ENCODE measurements around the gene PRPS1L1.

Gene PRPS1L1

GRCh38 chr7:18027628-18028027, at the start of gene PRPS1L1:
PRPS1L1 (minus strand) TSS chr7:18027846.
- Histone ChIP-seq H3K9me3 (ENCODE audit: insufficient read depth, low read length) (no peaks in the 10 kb centered on the region), H3K9ac (ENCODE audit: insufficient read length, low read depth) (no peak within 1 kb of the TSS), H3K4me3 (ENCODE audit: insufficient read length, low read depth) (no peak within 1 kb of the TSS), H3K27me3 (ENCODE audit: insufficient read depth, insufficient read length) (no peaks in the 10 kb centered on the region), H3K4me1 (ENCODE audit: insufficient read depth, insufficient read length) (no peaks in the 10 kb centered on the region), H3K36me3 (ENCODE audit: insufficient read depth, insufficient read length, low read length) (no peaks in the 10 kb centered on the region)
- TF ChIP-seq ZNF274 (IDR thresholded peaks at IDR 0.05; ENCODE audit: low read depth, low read length), result no peak
- TF ChIP-seq SUZ12 (IDR thresholded peaks at IDR 0.05; ENCODE audit: extremely low read depth, insufficient read depth, insufficient read length), result no peak
- TF ChIP-seq YY1 (IDR thresholded peaks at IDR 0.05; ENCODE audit: insufficient read depth, insufficient read length), result no peak
- no peak for DNase-seq (ENCODE audit: low read depth, low spot score)

GRCh38 chr7:18076461-18076860, 48.8 kb upstream of the PRPS1L1 start:
- DNase-seq (ENCODE audit: low read depth, low spot score), result no peak
- no peaks in the 10 kb centered on the region for H3K36me3 ChIP-seq (ENCODE audit: insufficient read depth, insufficient read length, low read length)
- H3K4me3 ChIP-seq (ENCODE audit: insufficient read length, low read depth), result no peak overlapping the region
- no peak overlapping the region for H3K9ac ChIP-seq (ENCODE audit: insufficient read length, low read depth)
- TF ChIP-seq ZNF274 (IDR thresholded peaks at IDR 0.05; ENCODE audit: low read depth, low read length), result no peak
- no peak for TF ChIP-seq YY1 (IDR thresholded peaks at IDR 0.05; ENCODE audit: insufficient read depth, insufficient read length)
- TF ChIP-seq SUZ12 (IDR thresholded peaks at IDR 0.05; ENCODE audit: extremely low read depth, insufficient read depth, insufficient read length), result no peak
- H3K4me1 ChIP-seq (ENCODE audit: insufficient read depth, insufficient read length), result no peaks in the 10 kb centered on the region
- no peaks in the 10 kb centered on the region for H3K27me3 ChIP-seq (ENCODE audit: insufficient read depth, insufficient read length)
- no peaks in the 10 kb centered on the region; the same call in 1 of the 2 replicates for H3K9me3 ChIP-seq (ENCODE audit: insufficient read depth, low read length)

- no peaks in the 10 kb centered on the region for H3K9me3 ChIP-seq (ENCODE audit: insufficient read depth, low read length)
- H3K27me3 ChIP-seq (ENCODE audit: insufficient read depth, insufficient read length), result no peaks in the 10 kb centered on the region
- no peaks in the 10 kb centered on the region for H3K4me1 ChIP-seq (ENCODE audit: insufficient read depth, insufficient read length)
- H3K4me3 ChIP-seq (ENCODE audit: insufficient read length, low read depth), result no peak overlapping the region
- no peaks in the 10 kb centered on the region for H3K36me3 ChIP-seq (ENCODE audit: insufficient read depth, insufficient read length, low read length)
- H3K9ac ChIP-seq (ENCODE audit: insufficient read length, low read depth), result no peak overlapping the region
- DNase-seq (ENCODE audit: low read depth, low spot score), result no peak
- TF ChIP-seq ZNF274 (IDR thresholded peaks at IDR 0.05; ENCODE audit: low read depth, low read length), result no peak
- TF ChIP-seq YY1 (IDR thresholded peaks at IDR 0.05; ENCODE audit: insufficient read depth, insufficient read length), result no peak
- TF ChIP-seq SUZ12 (IDR thresholded peaks at IDR 0.05; ENCODE audit: extremely low read depth, insufficient read depth, insufficient read length), result no peak
These were observed 41.1 kb upstream of the PRPS1L1 start for GRCh38 chr7:18068745-18069144.

- no peaks in the 10 kb centered on the region for H3K9me3 ChIP-seq (ENCODE audit: insufficient read depth, low read length)
- TF ChIP-seq YY1 (IDR thresholded peaks at IDR 0.05; ENCODE audit: insufficient read depth, insufficient read length) (no peak), SUZ12 (IDR thresholded peaks at IDR 0.05; ENCODE audit: extremely low read depth, insufficient read depth, insufficient read length) (no peak), ZNF274 (IDR thresholded peaks at IDR 0.05; ENCODE audit: low read depth, low read length) (no peak)
- no peak overlapping the region for H3K9ac ChIP-seq (ENCODE audit: insufficient read length, low read depth)
- H3K4me3 ChIP-seq (ENCODE audit: insufficient read length, low read depth), result no peak overlapping the region
- no peak for DNase-seq (ENCODE audit: low read depth, low spot score)
- no peaks in the 10 kb centered on the region for H3K36me3 ChIP-seq (ENCODE audit: insufficient read depth, insufficient read length, low read length)
- no peaks in the 10 kb centered on the region for H3K4me1 ChIP-seq (ENCODE audit: insufficient read depth, insufficient read length)
- no peaks in the 10 kb centered on the region for H3K27me3 ChIP-seq (ENCODE audit: insufficient read depth, insufficient read length)
These were observed 36.7 kb upstream of the PRPS1L1 start for GRCh38 chr7:18064242-18064838.

- Histone ChIP-seq H3K9me3 (ENCODE audit: insufficient read depth, low read length) (no peaks in the 10 kb centered on the region), H3K36me3 (ENCODE audit: insufficient read depth, insufficient read length, low read length) (no peaks in the 10 kb centered on the region), H3K4me3 (ENCODE audit: insufficient read length, low read depth) (no peak overlapping the region), H3K27me3 (ENCODE audit: insufficient read depth, insufficient read length) (no peaks in the 10 kb centered on the region), H3K4me1 (ENCODE audit: insufficient read depth, insufficient read length) (peaks cover 3% of the 10 kb centered on the region), H3K9ac (ENCODE audit: insufficient read length, low read depth) (no peak overlapping the region)
- TF ChIP-seq SUZ12 (IDR thresholded peaks at IDR 0.05; ENCODE audit: extremely low read depth, insufficient read depth, insufficient read length) (no peak), YY1 (IDR thresholded peaks at IDR 0.05; ENCODE audit: insufficient read depth, insufficient read length) (no peak), ZNF274 (IDR thresholded peaks at IDR 0.05; ENCODE audit: low read depth, low read length) (no peak)
- DNase-seq (ENCODE audit: low read depth, low spot score), result no peak
These were observed 35.7 kb upstream of the PRPS1L1 start for GRCh38 chr7:18063149-18063901.

- Histone ChIP-seq H3K4me1 (ENCODE audit: insufficient read depth, insufficient read length) (peaks cover 3% of the 10 kb centered on the region), H3K36me3 (ENCODE audit: insufficient read depth, insufficient read length, low read length) (no peaks in the 10 kb centered on the region), H3K27me3 (ENCODE audit: insufficient read depth, insufficient read length) (no peaks in the 10 kb centered on the region), H3K4me3 (ENCODE audit: insufficient read length, low read depth) (no peak overlapping the region), H3K9me3 (ENCODE audit: insufficient read depth, low read length) (no peaks in the 10 kb centered on the region), H3K9ac (ENCODE audit: insufficient read length, low read depth) (no peak overlapping the region)
- TF ChIP-seq SUZ12 (IDR thresholded peaks at IDR 0.05; ENCODE audit: extremely low read depth, insufficient read depth, insufficient read length) (no peak), ZNF274 (IDR thresholded peaks at IDR 0.05; ENCODE audit: low read depth, low read length) (no peak), YY1 (IDR thresholded peaks at IDR 0.05; ENCODE audit: insufficient read depth, insufficient read length) (no peak)
- DNase-seq (ENCODE audit: low read depth, low spot score), result no peak
These were observed 31.5 kb upstream of the PRPS1L1 start for GRCh38 chr7:18059171-18059570.

GRCh38 chr7:18053941-18054340, 26.3 kb upstream of the PRPS1L1 start:
- DNase-seq (ENCODE audit: low read depth, low spot score), result no peak
- no peaks in the 10 kb centered on the region for H3K36me3 ChIP-seq (ENCODE audit: insufficient read depth, insufficient read length, low read length)
- TF ChIP-seq SUZ12 (IDR thresholded peaks at IDR 0.05; ENCODE audit: extremely low read depth, insufficient read depth, insufficient read length) (no peak), ZNF274 (IDR thresholded peaks at IDR 0.05; ENCODE audit: low read depth, low read length) (no peak), YY1 (IDR thresholded peaks at IDR 0.05; ENCODE audit: insufficient read depth, insufficient read length) (no peak)
- no peak overlapping the region for H3K9ac ChIP-seq (ENCODE audit: insufficient read length, low read depth)
- H3K27me3 ChIP-seq (ENCODE audit: insufficient read depth, insufficient read length), result no peaks in the 10 kb centered on the region
- peaks cover 2% of the 10 kb centered on the region for H3K4me1 ChIP-seq (ENCODE audit: insufficient read depth, insufficient read length)
- no peak overlapping the region for H3K4me3 ChIP-seq (ENCODE audit: insufficient read length, low read depth)
- H3K9me3 ChIP-seq (ENCODE audit: insufficient read depth, low read length), result no peaks in the 10 kb centered on the region
